Trophoblast cell (in vitro differentiated cells and primary cell): ENCODE measurements around the gene DNASE1L1.

Experiments used
- DNase-seq, 2 donors: peaks; one replicate each; pipeline ENCODE4 v3.0.0-alpha.2; 2016
- H2AFZ ChIP-seq: 2 replicates; pipeline ENCODE4 v1.6.1; 2013; ENCODE audit warnings: low read length, moderate library complexity, mild to moderate bottlenecking; ENCODE audit not compliant: insufficient read depth, poor library complexity
- H2AK5ac ChIP-seq: 2 replicates; pipeline ENCODE4 v1.6.1; 2013; ENCODE audit warnings: mild to moderate bottlenecking, low read length
- H2BK120ac ChIP-seq: 2 replicates; pipeline ENCODE4 v1.6.1; 2013; ENCODE audit warnings: low read length, mild to moderate bottlenecking, moderate library complexity; ENCODE audit not compliant: insufficient read depth, poor library complexity
- H2BK12ac ChIP-seq: 2 replicates; pipeline ENCODE4 v1.6.1; 2013; ENCODE audit warnings: mild to moderate bottlenecking, low read length, moderate library complexity
- H2BK5ac ChIP-seq: 2 replicates; pipeline ENCODE4 v1.6.1; 2013; ENCODE audit warnings: low read length, low read depth, moderate library complexity, mild to moderate bottlenecking; ENCODE audit not compliant: poor library complexity
- H3K14ac ChIP-seq: 2 replicates; pipeline ENCODE4 v1.6.1; 2013; ENCODE audit warnings: mild to moderate bottlenecking, low read length
- H3K18ac ChIP-seq: 2 replicates; pipeline ENCODE4 v1.6.1; 2013; ENCODE audit warnings: mild to moderate bottlenecking, low read length
- H3K23ac ChIP-seq: 2 replicates; pipeline ENCODE4 v1.6.1; 2013; ENCODE audit warnings: low read length
- H3K27ac ChIP-seq: 2 replicates; pipeline ENCODE4 v1.5.1; 2013; ENCODE audit warnings: low read depth, mild to moderate bottlenecking, inconsistent platforms, low read length, moderate library complexity
- H3K27me3 ChIP-seq: 2 replicates; pipeline ENCODE4 v1.6.1; 2013; ENCODE audit warnings: inconsistent platforms, mild to moderate bottlenecking, low read length, moderate library complexity; ENCODE audit not compliant: insufficient read depth
- H3K36me3 ChIP-seq, 2 experiments: 1 replicate in 1 of 2; 2 replicates in 1 of 2; pipeline ENCODE4 v1.6.1; 2013; ENCODE audit warnings: low read length in 2 of 2, mild to moderate bottlenecking in 2 of 2, moderate library complexity in 1 of 2; ENCODE audit not compliant: insufficient read depth in 2 of 2, control insufficient read depth in 1 of 2
- H3K4ac ChIP-seq: 2 replicates; pipeline ENCODE4 v1.6.1; 2013; ENCODE audit warnings: low read depth, mild to moderate bottlenecking, low read length, moderate library complexity
- H3K4me1 ChIP-seq, 2 experiments: 1 replicate in 1 of 2; 2 replicates in 1 of 2; pipeline ENCODE4 v1.6.1; 2013; ENCODE audit warnings: low read length in 2 of 2, mild to moderate bottlenecking in 2 of 2, moderate library complexity in 1 of 2; ENCODE audit not compliant: insufficient read depth in 2 of 2, control insufficient read depth in 1 of 2
- H3K4me2 ChIP-seq: 2 replicates; pipeline ENCODE4 v1.6.1; 2013; ENCODE audit warnings: inconsistent platforms, mild to moderate bottlenecking, low read length, moderate library complexity
- H3K4me3 ChIP-seq: 2 replicates; pipeline ENCODE4 v1.5.1; 2013; ENCODE audit warnings: mild to moderate bottlenecking, low read depth, low read length, inconsistent platforms
- H3K79me1 ChIP-seq: one replicate; pipeline ENCODE4 v1.6.1; 2013; ENCODE audit warnings: low read length
- H3K79me2 ChIP-seq: 2 replicates; pipeline ENCODE4 v1.6.1; 2013; ENCODE audit warnings: low read length, mild to moderate bottlenecking; ENCODE audit not compliant: control insufficient read depth, insufficient read depth, poor library complexity
- H3K9ac ChIP-seq: 2 replicates; pipeline ENCODE4 v1.6.1; 2013; ENCODE audit warnings: mild to moderate bottlenecking, low read length
- H3K9me3 ChIP-seq: 2 replicates; pipeline ENCODE4 v1.6.1; 2013; ENCODE audit warnings: low read depth, mild to moderate bottlenecking, control low read depth, inconsistent platforms, low read length; ENCODE audit not compliant: insufficient read depth
- H4K12ac ChIP-seq: 2 replicates; pipeline ENCODE4 v1.6.1; 2013; ENCODE audit warnings: low read depth, mild to moderate bottlenecking, low read length, moderate library complexity
- H4K8ac ChIP-seq: 2 replicates; pipeline ENCODE4 v1.6.1; 2013; ENCODE audit warnings: low read depth, mild to moderate bottlenecking, low read length, moderate library complexity
- H4K91ac ChIP-seq: one replicate; pipeline ENCODE4 v1.6.1; 2013; ENCODE audit warnings: low read depth, mild to moderate bottlenecking, low read length, moderate library complexity
- WGBS: extraction: QIAGEN DNeasy Blood & Tissue Kit; methylation state at CpG from one replicate; pipeline ENCODE4 v1.1.7; 2013; ENCODE audit warnings: missing lambda C conversion rate; ENCODE audit not compliant: insufficient read length, insufficient coverage; ENCODE audit errors: extremely low coverage; 5-methylcytosine and 5-hydroxymethylcytosine counted together

The DNASE1L1 gene

DNA sequence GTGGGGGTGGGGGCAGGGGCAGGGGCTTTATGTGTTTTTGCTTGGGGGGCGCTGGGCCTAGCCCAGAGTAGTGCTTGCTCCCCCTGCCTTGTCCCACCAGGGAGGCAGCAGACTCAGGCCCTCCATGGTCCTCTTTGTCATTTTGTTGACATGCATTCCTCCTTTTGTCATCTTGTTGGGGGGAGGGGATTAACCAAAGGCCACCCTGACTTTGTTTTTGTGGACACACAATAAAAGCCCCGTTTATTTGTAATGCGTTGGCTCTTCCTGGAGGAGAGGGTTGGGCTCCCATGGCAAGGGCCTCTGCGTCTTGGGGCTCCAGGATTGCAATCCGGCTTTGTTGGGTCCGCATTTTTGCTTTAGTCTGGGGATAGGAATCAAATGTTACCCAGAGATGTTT lies 27.8 kb downstream of the DNASE1L1 start:
- Histone ChIP-seq H3K23ac (no peak overlapping the region), H2BK5ac (no peak overlapping the region), H3K36me3 (peaks cover 7 to 15% of the 10 kb centered on the region in 2 experiments), H3K4me3 (no peak overlapping the region), H3K27ac (no peak overlapping the region), H3K9ac (no peak overlapping the region), H3K27me3 (no peaks in the 10 kb centered on the region), H2BK120ac (no peak overlapping the region), H4K91ac (no peak overlapping the region), H3K18ac (no peak overlapping the region), H3K14ac (no peak overlapping the region), H3K79me1 (peaks cover 13% of the 10 kb centered on the region), H2AK5ac (no peak overlapping the region), H3K4me2 (no peak overlapping the region), H3K4ac (no peak overlapping the region), H4K12ac (no peak overlapping the region), H2BK12ac (no peak overlapping the region), H3K79me2 (peaks cover 16% of the 10 kb centered on the region), H3K9me3 (no peaks in the 10 kb centered on the region), H4K8ac (no peak overlapping the region), H3K4me1 (peaks cover 12 to 13% of the 10 kb centered on the region in 2 experiments), H2AFZ (no peak overlapping the region)
- no peak for DNase-seq
- WGBS, result no CpG with 5 or more reads among the region's 6 CpGs

DNA sequence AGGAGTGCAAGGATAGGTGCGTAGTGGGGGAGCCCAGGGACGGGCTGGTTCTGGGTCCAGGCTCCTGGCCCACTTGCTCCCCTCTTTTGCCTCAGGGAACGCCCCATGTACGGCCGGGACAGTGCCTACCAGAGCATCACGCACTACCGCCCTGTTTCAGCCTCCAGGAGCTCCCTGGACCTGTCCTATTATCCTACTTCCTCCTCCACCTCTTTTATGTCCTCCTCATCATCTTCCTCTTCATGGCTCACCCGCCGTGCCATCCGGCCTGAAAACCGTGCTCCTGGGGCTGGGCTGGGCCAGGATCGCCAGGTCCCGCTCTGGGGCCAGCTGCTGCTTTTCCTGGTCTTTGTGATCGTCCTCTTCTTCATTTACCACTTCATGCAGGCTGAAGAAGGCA lies 28.3 kb downstream of the DNASE1L1 start:
- Histone ChIP-seq H3K23ac (no peak overlapping the region), H3K36me3 (peaks cover 7 to 15% of the 10 kb centered on the region in 2 experiments), H2BK120ac (no peak overlapping the region), H2BK5ac (no peak overlapping the region), H3K79me1 (peaks cover 13% of the 10 kb centered on the region), H3K27me3 (no peaks in the 10 kb centered on the region), H3K4me1 (peaks cover 12 to 13% of the 10 kb centered on the region in 2 experiments), H3K9me3 (no peaks in the 10 kb centered on the region), H4K8ac (no peak overlapping the region), H3K14ac (no peak overlapping the region), H2BK12ac (no peak overlapping the region), H2AFZ (no peak overlapping the region), H2AK5ac (no peak overlapping the region), H3K4ac (no peak overlapping the region), H3K18ac (no peak overlapping the region), H3K27ac (no peak overlapping the region), H3K4me2 (peak overlapping the region; percentile 89), H3K79me2 (peaks cover 16% of the 10 kb centered on the region), H4K12ac (no peak overlapping the region), H3K9ac (no peak overlapping the region), H3K4me3 (no peak overlapping the region), H4K91ac (no peak overlapping the region)
- no peak for DNase-seq
- WGBS, result no CpG with 5 or more reads among the region's 14 CpGs

DNA sequence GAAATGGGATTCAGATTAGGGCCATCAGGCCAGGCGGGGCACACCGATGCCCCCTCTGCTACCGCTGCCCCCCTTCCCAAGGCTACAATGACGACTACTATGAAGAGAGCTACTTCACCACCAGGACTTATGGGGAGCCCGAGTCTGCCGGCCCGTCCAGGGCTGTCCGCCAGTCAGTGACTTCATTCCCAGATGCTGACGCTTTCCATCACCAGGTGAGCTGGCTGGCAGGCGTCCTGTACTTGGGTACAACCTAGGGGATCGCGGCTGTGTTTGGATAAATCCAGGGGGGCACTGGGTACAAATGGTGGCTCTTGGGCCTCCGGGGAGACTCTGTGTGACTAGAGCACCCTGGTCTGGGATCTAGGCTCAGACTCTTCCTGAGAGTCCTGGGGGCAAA lies 28.9 kb downstream of the DNASE1L1 start:
- Histone ChIP-seq H3K4me1 (peaks cover 12 to 13% of the 10 kb centered on the region in 2 experiments), H2BK5ac (peak overlapping the region; percentile 5), H3K27me3 (no peaks in the 10 kb centered on the region), H3K79me2 (peaks cover 16% of the 10 kb centered on the region), H2AFZ (no peak overlapping the region), H3K18ac (peak overlapping the region; percentile 97), H3K4ac (peak overlapping the region; percentile 72), H3K4me3 (peak overlapping the region; percentile 93), H3K4me2 (peak overlapping the region; percentile 89), H4K91ac (peak overlapping the region; percentile 90), H3K9me3 (no peaks in the 10 kb centered on the region), H3K36me3 (peaks cover 7 to 15% of the 10 kb centered on the region in 2 experiments), H3K23ac (no peak overlapping the region), H2BK120ac (no peak overlapping the region), H4K8ac (no peak overlapping the region), H3K27ac (no peak overlapping the region), H3K79me1 (peaks cover 13% of the 10 kb centered on the region), H2AK5ac (peak overlapping the region; percentile 88), H2BK12ac (no peak overlapping the region), H3K14ac (peak overlapping the region; percentile 93), H3K9ac (peak overlapping the region; percentile 97), H4K12ac (peak overlapping the region; percentile 65)
- WGBS, result no CpG with 5 or more reads among the region's 13 CpGs
- DNase-seq, result no peak

DNA sequence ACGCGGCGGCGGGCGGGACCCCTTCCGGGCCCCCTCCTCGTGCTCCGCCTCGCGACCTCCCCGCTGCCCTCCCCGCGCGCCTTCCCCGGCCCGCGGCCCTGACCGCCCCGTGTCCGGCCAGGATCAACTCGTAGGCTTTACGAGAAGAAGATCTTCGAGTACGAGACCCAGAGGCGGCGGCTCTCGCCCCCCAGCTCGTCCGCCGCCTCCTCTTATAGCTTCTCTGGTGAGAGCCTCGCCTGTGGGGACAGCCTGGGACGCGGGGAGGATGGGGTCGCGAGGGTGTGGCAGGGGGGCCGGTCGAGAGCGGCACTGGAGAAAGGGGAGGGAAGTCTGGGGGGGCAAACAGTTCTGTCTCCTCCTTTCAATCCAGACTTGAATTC lies 29.5 kb downstream of the DNASE1L1 start:
- Histone ChIP-seq H3K14ac (peak overlapping the region; percentile 93), H3K27me3 (no peaks in the 10 kb centered on the region), H3K27ac (peak overlapping the region; percentile 92), H3K9me3 (no peaks in the 10 kb centered on the region), H2BK120ac (peak overlapping the region; percentile 85), H2BK12ac (no peak overlapping the region), H3K9ac (peak overlapping the region; percentile 97), H4K8ac (peak overlapping the region; percentile 91), H2AFZ (peak overlapping the region; percentile 89), H2BK5ac (peak overlapping the region; percentile 73), H3K4me1 (peaks cover 14 to 16% of the 10 kb centered on the region in 2 experiments), H3K36me3 (peaks cover 7 to 15% of the 10 kb centered on the region in 2 experiments), H3K18ac (peak overlapping the region; percentile 97), H3K4ac (peak overlapping the region; percentile 72), H3K79me1 (peaks cover 16% of the 10 kb centered on the region), H3K4me3 (peak overlapping the region; percentile 93), H4K12ac (peak overlapping the region; percentile 86), H3K23ac (no peak overlapping the region), H4K91ac (peak overlapping the region; percentile 90), H3K4me2 (peak overlapping the region; percentile 89), H2AK5ac (peak overlapping the region; percentile 77), H3K79me2 (peaks cover 20% of the 10 kb centered on the region)
- WGBS, result no CpG with 5 or more reads among the region's 38 CpGs
- DNase-seq, result no peak
